Occipital lobe (tissue), 2 donors: ENCODE data around the gene FAM3B. TPM values are rescaled to one million over a fixed set of nuclear protein-coding genes. Genes with fewer than 3 reads are reported as not detected.

Experiments used
- DNase-seq: peaks from one replicate; lab custom pipeline; 2025; lab: John Stamatoyannopoulos, UW
- total RNA-seq: library from RNA; depleted of rRNA; stranded (reverse); fragments of >200 nt; gene quantifications from one replicate; pipeline ENCODE4 v1.2.3, GENCODE V29; 2014

The FAM3B gene
- total RNA-seq, 1 donor from 2014 or later = not detected

DNA sequence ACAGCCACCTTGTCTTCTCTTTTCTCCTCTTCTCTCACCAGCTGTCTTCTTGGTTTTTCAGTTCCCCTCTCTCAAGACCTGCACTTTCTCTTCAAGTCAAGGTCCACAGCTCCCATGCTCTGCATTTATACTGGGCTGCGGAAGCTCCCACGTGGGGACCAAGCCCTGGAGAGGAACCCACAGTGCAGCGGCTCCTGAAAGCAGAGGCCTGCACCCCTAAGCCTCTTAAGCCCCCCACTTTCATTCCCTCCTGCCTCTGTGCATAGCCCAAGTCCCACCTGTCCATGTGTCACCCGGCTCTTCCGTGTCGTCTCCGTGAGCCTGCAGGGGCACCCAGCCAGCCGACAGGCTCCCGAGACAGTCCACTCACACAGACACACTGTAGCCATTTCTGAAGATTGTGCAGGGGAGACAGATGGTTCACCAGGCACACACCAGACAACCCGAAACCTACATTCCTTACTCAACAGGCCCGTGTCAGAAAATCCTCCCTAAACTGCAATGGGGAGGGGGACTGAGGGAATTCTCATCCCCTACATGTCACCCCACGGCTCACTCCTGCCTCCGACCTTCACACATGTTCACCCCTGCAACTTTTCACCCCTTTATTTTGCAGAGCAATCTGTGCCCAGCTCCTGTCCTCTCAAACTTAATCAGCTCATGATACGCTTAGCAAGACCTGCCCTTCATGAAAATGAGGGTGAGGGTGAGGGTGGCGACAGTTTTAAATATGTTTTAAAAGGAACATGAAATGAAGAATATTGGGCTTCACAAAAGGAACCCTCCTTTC is 51.5 kb downstream of the FAM3B start:
- no peak for DNase-seq

- DNase-seq = no peak
Observed at GRCh38 chr21:41368735-41369104, 52.1 kb downstream of the FAM3B start.

DNA sequence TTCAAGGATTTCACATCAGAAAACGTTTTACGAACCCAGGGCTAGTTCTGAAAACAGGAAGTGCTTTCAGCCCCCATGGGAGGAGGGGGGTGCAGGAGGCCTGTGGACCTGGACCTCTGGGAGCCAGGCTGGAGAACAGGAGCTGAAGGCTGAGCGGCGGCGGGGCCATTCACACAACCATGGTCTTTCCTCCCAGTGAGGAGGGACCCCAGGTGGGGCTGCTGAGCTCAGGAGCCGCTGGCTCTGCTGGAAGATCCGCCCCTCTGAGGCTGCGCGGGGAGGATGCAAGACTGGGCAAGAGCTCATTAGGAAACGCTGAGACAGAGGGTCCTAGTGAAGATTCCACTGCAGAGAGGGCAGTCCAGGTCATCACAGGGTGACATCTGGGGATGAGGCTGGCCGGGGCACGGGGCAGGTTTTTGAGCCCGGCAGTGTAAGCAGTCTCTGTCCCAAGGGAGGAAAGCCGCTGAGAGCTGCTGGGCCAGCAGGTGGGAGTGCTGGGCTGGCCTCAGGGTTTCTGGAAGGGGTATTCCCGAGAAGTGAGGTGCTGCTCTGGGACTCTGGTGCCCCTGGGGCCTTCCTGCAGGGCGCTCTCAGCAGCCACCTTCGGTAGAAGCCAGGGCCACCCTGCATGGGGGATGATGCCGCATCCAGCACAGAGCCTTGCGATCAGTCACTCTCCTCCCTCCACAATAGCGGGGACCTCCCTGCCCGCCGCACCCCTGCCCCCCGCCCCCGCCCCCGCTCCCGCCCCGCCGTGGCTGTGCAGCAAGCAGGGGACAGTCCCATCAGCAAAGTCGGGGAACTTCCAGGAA is 52.7 kb downstream of the FAM3B start:
- no peak for DNase-seq

- no peak for DNase-seq
Observed at GRCh38 chr21:41369920-41370839, 53.6 kb downstream of the FAM3B start.

DNA sequence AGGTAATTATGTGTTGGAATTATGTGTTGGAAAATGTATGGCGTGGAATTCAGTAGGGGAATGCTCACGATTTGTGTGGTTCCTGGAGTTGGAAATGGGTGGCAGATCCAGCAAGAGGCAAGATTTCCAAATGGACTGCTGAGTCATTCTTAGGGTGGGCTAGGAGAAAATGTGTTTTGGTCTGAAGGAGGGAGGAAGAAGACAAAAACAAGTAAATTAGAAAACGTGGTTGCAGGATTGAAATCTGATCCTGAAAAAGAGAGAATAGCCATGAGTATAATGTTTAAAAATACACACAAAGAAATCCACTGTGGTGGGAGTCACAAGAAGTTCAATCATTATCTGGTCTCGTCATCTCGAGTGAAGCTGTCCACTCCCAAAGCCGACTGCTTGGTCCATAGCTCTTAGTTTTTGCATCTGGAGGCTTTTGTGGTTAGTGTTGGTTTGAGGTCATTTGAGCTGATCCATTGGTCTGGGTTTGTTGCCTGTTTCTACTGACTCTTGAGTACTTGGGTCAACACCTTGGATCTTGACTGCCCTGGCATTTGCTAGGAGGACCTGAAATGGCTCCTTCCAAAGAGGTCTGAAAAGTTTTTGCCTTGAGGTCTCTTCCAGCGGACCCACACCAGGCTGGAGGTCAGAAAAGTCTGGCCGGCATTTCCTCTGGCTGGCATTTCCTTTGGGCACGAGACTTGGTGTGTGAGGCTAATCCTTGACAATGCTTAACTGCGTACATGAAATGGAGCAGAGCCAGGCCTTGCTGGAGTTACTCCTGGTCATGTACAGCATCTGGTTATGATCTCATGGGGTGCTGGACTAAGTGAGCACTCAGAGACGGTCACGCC is 54.5 kb downstream of the FAM3B start:
- no peak for DNase-seq

GRCh38 chr21:41371685-41372030 is 55.1 kb downstream of the FAM3B start:
- DNase-seq = no peak

- DNase-seq = no peak
Observed at GRCh38 chr21:41373253-41373652, 56.7 kb downstream of the FAM3B start.

GRCh38 chr21:41373763-41374162 is 57.2 kb downstream of the FAM3B start:
- DNase-seq = no peak

- DNase-seq = no peak
Observed at GRCh38 chr21:41374177-41374712, 57.6 kb downstream of the FAM3B start.

GRCh38 chr21:41374867-41375533 is 58.4 kb downstream of the FAM3B start:
- DNase-seq = no peak

DNA sequence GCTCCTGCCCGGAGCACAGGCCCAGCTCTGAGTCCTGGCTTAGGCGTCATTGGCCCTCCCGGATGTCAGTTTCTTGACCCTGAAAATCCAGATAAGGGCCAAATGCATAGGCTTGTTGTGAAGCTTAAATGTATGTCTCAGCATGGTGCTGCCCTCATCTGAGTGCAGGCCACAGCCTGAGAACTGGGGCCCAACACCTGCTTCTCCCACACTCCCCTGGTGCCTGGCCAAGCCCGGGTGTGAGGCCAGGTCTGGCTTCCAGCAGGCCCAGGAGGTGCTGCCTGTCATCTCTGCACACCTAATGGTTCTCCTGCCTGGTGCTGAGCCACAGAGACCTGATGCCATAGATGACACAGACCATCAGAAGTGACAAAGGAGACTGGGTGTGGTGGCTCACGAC is 59.3 kb downstream of the FAM3B start:
- DNase-seq = no peak

- no peak for DNase-seq
Observed at GRCh38 chr21:41377715-41378114, 61.1 kb downstream of the FAM3B start.

DNA sequence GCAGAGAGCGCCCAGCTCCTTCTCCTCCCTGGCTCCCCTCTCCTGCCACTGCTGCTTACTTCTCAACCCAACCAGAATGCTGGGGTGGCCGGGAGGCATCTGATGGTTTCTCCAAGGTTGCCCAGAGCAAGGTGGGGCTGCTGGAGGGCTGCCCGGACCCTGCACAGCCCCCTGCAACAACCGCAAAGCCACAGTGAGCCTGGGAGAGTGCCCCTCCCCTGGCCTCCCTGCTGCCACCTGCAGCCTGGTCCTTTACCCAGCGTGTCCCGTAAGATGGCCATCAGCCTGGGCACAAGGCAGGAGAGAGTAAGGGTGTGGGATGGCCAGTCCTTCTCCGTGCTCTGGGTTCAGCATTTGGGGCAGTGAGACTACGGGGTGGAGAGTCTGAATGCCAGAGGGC is 62.2 kb downstream of the FAM3B start:
- no peak for DNase-seq

DNA sequence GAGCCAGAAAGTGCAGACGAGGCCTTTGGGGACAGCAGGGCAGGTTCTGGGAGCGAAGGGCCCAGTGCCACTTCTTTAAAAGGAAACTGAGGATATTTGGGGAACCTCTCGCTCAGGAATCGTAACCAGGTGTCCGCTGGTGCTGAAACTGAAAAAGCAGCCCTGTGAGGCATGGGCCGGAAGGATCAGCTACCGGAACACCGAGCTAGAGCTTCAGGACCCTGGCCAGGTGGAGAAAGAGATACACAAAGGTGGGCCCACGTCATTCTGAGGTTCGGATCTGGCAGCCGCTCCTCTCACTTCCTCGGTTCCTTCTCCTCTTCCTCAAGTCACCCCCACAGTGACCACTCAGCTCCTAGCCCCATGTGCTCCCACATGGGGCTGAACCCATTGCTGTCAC is 63.3 kb downstream of the FAM3B start:
- DNase-seq = no peak

- DNase-seq = no peak
Observed at GRCh38 chr21:41381731-41382130, 65.1 kb downstream of the FAM3B start.

- DNase-seq = no peak
Observed at GRCh38 chr21:41387042-41387819, 70.6 kb downstream of the FAM3B start.

DNA sequence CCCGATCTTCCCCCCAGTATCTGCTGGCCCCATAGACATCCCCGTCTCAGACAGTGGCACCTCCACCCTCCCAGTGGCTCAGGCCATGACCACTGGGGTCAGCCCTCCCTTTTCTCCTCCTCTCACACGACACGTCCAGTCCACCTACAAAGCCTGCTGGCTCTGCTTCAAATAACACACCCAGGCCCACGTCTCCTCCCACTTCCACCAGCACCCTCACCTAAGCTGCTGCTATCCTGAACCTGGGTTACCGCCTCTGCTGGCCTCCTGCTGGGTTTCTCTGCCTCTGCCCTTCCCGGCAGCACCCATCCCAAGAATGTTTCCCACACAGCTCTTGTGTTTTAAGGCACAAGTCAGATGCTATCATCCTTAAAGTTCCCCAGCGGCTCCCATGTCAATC is 71.2 kb downstream of the FAM3B start:
- no peak for DNase-seq

- DNase-seq = no peak
Observed at GRCh38 chr21:41388259-41388658, 71.7 kb downstream of the FAM3B start.

DNA sequence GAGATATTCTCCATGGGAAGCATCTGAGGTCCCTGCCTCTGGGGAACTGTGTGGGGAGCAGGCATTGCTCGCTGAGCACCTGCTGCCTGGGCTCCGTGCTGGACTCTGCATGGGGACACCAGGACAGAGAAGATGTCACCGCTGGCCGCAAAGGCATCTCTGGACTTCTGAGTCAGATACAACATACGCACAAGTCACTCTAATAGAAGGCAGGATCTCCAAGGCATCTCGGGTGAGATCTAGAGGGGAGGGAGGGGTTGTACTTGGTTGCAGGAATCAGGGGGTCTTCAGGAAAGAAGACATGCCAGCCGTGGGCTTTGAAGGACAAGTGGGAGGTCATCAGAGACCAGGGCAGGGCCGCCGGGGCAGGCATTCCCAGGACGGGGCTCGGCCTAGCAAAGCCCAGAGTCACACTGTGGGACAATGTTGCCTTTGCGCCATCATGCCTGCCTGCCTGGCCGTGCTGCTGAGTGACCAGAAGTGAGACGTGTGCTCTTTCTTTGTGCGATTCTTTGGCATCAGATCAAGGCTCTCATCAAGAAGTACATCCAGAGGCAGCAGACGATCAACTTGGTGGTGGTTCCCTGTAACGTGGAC is 73.5 kb downstream of the FAM3B start:
- DNase-seq = no peak
